Measurements from ENCODE around the gene ATP8A2.

ATP8A2 gene

DNA sequence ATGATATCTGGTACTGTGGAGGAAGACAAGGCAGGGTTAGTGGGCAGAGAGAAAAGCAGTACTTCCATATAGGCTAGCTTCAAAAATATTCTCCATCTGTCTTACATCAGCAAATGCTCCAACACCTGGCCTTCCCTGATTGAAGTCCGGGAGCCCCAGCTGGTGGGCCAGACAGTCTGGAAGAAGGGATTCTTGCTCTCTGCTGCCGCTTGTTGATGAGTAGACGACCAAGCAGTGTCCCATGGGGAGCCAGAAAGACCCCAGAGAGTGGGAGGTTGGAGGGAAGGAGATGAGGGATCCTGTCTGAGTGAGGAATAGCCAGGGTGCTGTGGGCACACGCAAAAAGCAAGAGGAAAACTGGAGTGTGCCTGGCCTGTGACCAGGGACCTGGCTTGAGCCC is 95.1 kb downstream of the ATP8A2 start:
- DNase-seq (ENCODE audit: low spot score): no peak
- TF ChIP-seq, protein P1, sequence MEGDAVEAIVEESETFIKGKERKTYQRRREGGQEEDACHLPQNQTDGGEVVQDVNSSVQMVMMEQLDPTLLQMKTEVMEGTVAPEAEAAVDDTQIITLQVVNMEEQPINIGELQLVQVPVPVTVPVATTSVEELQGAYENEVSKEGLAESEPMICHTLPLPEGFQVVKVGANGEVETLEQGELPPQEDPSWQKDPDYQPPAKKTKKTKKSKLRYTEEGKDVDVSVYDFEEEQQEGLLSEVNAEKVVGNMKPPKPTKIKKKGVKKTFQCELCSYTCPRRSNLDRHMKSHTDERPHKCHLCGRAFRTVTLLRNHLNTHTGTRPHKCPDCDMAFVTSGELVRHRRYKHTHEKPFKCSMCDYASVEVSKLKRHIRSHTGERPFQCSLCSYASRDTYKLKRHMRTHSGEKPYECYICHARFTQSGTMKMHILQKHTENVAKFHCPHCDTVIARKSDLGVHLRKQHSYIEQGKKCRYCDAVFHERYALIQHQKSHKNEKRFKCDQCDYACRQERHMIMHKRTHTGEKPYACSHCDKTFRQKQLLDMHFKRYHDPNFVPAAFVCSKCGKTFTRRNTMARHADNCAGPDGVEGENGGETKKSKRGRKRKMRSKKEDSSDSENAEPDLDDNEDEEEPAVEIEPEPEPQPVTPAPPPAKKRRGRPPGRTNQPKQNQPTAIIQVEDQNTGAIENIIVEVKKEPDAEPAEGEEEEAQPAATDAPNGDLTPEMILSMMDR (IDR thresholded peaks at IDR 0.05; ENCODE audit: borderline replicate concordance, control extremely low read depth, extremely low read depth, insufficient read depth, missing control alignments): no peak
- in situ Hi-C loops (cut with MboI; ENCODE audit: low sequenced_read_pairs, unreplicated experiment): no loop called here

DNA sequence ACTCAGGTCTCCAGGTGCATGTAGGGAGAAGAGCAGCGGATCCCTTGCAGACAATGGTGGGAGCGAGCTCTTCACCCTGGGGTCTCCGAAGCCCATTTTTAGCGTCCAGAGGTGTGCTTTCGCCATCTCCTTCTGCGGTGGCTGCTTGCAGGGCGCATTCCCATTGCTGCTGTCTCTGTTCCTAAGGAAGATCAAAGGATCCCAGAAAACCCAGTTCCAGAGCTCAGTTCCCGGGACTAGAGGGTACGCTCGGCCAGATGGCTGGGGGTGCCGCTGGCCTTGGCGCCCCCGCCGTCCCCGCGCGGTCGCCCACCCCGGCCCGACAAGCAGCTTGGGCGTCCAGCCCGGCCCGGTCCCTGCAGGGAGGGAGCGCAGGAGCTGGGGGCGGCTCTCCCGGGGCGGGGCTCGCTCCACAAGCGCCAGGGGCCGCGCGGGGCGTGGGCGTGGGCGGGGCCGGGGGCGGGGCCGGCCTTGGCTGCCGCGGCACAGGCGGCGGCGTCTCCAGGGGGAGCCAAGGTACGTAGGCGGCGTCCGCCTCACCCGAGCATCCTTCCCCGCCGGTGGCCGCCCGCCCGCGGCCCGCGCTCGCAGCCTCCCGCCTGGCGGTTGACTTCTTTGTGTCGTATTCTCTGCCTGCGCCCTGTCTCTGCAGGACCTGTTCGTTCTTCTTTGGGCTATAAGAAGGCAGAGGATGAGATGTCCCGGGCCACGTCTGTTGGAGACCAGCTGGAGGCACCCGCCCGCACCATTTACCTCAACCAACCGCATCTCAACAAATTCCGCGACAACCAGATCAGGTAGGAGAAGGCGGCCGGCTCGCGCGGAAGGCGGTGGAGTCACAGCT is 96.8 kb downstream of the ATP8A2 start:
- in situ Hi-C loops (cut with MboI; ENCODE audit: low sequenced_read_pairs, unreplicated experiment): no loop called here
- TF ChIP-seq, protein P1 (IDR thresholded peaks at IDR 0.05; ENCODE audit: borderline replicate concordance, control extremely low read depth, extremely low read depth, insufficient read depth, missing control alignments): no peak
- peak; percentile 57 for DNase-seq (ENCODE audit: low spot score)

DNA sequence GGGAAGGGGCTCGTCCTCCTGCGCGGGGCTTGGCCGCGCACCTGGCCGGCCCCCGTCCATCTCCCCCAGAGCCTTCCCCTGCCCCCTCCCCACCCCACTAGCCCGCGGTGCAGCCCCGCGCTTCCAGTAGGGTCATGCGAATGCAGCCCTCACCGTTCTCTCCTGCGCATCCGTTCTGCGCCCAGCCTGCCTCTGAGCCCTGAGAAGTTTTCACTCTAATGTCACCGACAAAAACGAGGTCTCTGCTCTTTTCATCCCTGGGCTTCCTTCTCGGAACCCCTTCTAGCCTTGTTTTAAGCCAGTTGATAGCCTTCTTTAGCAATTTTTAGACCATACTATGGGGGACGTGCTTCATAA is 97.4 kb downstream of the ATP8A2 start:
- TF ChIP-seq, protein P1 (IDR thresholded peaks at IDR 0.05; ENCODE audit: borderline replicate concordance, control extremely low read depth, extremely low read depth, insufficient read depth, missing control alignments): no peak
- in situ Hi-C loops (cut with MboI; ENCODE audit: low sequenced_read_pairs, unreplicated experiment): no loop called here
- DNase-seq (ENCODE audit: low spot score): no peak

DNA sequence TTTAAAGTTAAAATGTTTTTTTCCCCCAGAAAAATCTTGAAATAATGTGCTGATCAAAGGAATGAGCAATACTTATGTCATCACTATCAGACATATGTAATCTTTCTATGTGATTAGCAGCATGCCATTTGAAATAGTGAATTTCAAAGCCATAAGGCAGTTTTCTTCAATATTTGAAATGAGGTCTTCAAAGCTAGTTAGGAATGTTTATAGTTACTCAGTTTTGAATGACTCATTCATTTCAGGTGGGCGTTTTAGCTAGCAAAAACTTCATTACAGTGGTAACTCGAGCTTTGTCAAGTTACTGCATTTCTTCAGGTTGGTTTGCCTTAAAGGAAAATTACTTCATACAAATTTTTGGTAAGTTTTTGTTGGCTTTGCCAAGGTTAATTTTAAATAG is 102.1 kb downstream of the ATP8A2 start:
- TF ChIP-seq, protein P1 (IDR thresholded peaks at IDR 0.05; ENCODE audit: borderline replicate concordance, control extremely low read depth, extremely low read depth, insufficient read depth, missing control alignments): no peak
- in situ Hi-C loops (cut with MboI; ENCODE audit: low sequenced_read_pairs, unreplicated experiment): no loop called here
- no peak for DNase-seq (ENCODE audit: low spot score)

DNA sequence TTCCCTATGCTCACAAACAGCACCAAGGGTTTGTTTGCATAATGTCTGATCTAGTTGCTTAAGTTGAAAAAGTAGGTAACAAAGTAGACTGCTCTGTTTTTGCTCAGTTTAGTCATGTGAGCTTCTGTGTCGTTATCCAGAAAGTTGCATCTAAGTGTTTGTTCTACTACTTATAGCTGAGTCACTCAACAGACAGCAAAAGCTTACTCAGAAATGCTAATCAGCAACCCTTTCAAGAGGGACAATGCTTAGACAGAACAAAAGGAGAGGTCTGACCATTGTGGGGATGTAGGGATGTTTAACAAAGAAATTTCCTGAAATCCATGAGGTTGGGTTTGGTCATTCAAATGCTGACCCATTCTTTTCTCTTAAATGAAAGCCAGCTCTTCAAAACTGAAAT is 106.4 kb downstream of the ATP8A2 start:
- no peak for DNase-seq (ENCODE audit: low spot score)
- TF ChIP-seq, protein P1 (IDR thresholded peaks at IDR 0.05; ENCODE audit: borderline replicate concordance, control extremely low read depth, extremely low read depth, insufficient read depth, missing control alignments): no peak
- in situ Hi-C loops (cut with MboI; ENCODE audit: low sequenced_read_pairs, unreplicated experiment): no loop called here

DNA sequence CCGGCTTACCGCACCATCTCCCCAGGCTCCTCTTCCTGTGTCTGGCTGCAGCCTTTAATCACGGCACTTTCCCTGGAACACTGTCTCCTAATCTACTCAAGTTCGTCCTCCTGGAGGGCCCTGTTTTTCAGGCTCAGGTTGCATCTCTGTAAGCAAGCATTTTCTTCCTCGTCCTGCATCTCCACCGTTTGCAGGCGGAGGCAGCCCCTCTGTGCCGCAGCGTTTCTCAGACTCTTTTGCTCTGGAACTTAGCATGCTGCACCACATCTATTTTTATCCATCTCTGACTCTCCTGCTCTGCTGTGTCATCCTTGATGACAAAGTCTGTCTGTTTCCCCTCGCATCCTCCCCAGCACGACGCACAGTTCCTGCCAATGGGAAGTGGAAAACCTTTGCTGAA is 117.5 kb downstream of the ATP8A2 start:
- in situ Hi-C loops (cut with MboI; ENCODE audit: low sequenced_read_pairs, unreplicated experiment): no loop called here
- TF ChIP-seq, protein P1 (IDR thresholded peaks at IDR 0.05; ENCODE audit: borderline replicate concordance, control extremely low read depth, extremely low read depth, insufficient read depth, missing control alignments): no peak
- DNase-seq (ENCODE audit: low spot score): no peak
